ENCODE data around the gene COL4A4.

GRCh38 chr2:227185615-227186232, 21.7 kb upstream of the COL4A4 start:
- TF ChIP-seq, protein P1, sequence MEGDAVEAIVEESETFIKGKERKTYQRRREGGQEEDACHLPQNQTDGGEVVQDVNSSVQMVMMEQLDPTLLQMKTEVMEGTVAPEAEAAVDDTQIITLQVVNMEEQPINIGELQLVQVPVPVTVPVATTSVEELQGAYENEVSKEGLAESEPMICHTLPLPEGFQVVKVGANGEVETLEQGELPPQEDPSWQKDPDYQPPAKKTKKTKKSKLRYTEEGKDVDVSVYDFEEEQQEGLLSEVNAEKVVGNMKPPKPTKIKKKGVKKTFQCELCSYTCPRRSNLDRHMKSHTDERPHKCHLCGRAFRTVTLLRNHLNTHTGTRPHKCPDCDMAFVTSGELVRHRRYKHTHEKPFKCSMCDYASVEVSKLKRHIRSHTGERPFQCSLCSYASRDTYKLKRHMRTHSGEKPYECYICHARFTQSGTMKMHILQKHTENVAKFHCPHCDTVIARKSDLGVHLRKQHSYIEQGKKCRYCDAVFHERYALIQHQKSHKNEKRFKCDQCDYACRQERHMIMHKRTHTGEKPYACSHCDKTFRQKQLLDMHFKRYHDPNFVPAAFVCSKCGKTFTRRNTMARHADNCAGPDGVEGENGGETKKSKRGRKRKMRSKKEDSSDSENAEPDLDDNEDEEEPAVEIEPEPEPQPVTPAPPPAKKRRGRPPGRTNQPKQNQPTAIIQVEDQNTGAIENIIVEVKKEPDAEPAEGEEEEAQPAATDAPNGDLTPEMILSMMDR (IDR thresholded peaks at IDR 0.05) = no peak
- TF ChIP-seq POLR2AphosphoS5 (IDR thresholded peaks at IDR 0.05) (no peak), POLR2A (IDR thresholded peaks at IDR 0.05) (no peak)

Measured in upper lobe of left lung (tissue), 4 donors.